GM20000 (cell line): ENCODE results near the gene COMMD8.
"Not testable (repeated sequence)": the region's sequence is repeated elsewhere in the genome, so short reads cannot be mapped to it uniquely, and the experiment has no call there.

Source experiments
- DNase-seq: peaks from one replicate; pipeline ENCODE4 v3.0.0; 2012; ENCODE audit warnings: low spot score
- CTCF ChIP-seq: IDR thresholded peaks from 2 replicates; pipeline ENCODE4 v1.5.1; 2012; ENCODE audit warnings: mild to moderate bottlenecking, control low read depth; ENCODE audit errors: extremely low read depth, missing control alignments

The COMMD8 gene

DNA sequence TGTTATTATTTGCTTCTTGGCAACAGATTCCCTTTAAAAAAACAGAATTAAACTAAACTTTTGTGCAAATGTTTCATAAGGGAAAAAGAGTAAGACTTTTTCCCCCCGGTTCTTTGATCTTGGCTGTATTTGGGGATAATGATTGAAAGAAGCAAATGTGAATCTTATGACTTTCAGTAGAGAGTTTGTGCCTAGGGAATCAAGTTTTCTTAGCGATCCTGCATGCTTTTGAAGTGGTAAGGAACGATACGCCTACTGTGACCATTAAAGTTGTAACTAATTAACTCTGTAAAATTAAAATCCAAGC, 30.6 kb upstream of the COMMD8 start:
- no peak for TF ChIP-seq CTCF
- DNase-seq: no peak

GRCh38 chr4:47493238-47494123, 30.0 kb upstream of the COMMD8 start:
- peak; percentile 12 for DNase-seq
- TF ChIP-seq CTCF: no peak

- DNase-seq: no peak
- TF ChIP-seq CTCF: peak; percentile 18
These were observed 27.0 kb upstream of the COMMD8 start for GRCh38 chr4:47490550-47490949.

DNA sequence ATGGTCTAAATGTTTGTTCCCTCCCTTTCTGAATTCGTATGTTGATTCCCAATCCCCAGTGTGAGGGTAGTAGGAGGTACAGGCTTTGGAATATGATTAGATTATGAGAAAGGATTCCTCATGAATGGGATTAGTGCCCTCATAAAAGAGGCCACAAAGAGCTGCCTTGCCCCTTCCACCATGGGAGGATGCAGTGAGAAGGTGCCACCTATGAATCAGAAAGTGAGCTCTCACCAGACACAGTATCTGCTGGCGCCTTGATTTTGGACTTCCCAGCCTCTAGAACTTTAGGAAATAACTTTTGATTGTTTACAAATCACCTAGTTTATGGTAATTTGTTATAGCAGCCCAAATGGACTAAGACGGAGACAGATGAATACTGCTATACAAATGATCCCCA, 25.2 kb upstream of the COMMD8 start:
- DNase-seq: no peak
- no peak for TF ChIP-seq CTCF

DNA sequence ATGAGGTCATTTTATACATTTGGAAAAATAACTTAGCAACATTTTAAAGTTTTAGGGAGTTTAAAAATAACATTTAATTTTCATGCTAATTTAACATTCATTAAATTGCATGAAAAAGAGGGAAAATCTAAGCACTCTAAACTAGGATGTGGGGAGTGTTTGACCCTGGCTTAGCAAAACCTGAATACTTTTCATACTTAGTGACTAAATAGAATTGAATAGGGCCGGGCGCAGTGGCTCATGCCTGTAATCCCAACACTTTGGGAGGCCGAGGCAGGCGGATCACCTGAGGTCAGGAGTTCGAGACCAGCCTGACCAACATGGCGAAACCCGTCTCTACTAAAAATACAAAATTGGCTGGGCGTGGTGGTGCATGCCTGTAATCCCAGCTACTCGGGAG, 23.2 kb upstream of the COMMD8 start:
- not testable (repeated sequence) for DNase-seq

- no peak for TF ChIP-seq CTCF
These were observed 22.8 kb upstream of the COMMD8 start for GRCh38 chr4:47486231-47486673.

GRCh38 chr4:47485768-47486167, 22.3 kb upstream of the COMMD8 start:
- no peak for DNase-seq
- no peak for TF ChIP-seq CTCF

More at GRCh38 chr4:47486231-47486673, 22.8 kb upstream of the COMMD8 start:
- DNase-seq: no peak
